Measurements from ENCODE around the gene RNF141.

Gene RNF141, protein sequence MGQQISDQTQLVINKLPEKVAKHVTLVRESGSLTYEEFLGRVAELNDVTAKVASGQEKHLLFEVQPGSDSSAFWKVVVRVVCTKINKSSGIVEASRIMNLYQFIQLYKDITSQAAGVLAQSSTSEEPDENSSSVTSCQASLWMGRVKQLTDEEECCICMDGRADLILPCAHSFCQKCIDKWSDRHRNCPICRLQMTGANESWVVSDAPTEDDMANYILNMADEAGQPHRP

DNA sequence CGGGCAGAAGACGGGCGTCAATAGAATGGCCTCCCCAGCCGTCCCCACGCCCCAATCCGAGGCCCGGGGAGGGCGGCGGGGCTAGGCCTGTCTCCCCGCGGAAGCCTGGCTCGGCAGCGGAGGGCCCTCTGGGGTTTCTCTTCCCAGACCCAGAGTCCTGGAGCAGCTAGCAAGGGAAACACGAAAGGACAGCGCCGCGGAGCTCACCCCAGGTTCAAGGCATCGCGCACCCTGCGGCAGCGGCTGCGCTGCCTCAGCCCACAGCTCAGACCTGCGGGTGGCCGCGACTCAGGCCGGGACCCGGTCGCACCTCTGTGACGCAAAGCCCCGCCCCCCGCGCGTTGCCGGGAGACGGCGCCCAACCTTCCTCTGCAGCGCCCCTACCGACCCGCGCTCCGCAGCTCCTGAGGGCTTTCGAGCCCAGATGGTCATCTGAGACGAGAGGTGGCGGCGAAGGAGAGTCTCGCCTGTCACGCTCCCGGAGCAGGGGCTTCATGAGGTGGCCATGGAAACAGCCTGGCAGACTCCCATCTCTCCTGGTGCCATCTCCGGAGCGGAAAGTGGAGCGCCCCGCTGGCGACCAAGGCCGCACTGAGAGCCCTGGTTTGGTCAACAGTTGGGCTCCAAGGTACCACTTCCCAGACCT is at the start of gene RNF141:
RNF141 (minus strand) TSS at position 273 of the 646 bp plus-strand sequence. CDS start 7,029 bp downstream, outside the sequence.
- DNase-seq (ENCODE audit: low spot score) = peak; percentile 94

DNA sequence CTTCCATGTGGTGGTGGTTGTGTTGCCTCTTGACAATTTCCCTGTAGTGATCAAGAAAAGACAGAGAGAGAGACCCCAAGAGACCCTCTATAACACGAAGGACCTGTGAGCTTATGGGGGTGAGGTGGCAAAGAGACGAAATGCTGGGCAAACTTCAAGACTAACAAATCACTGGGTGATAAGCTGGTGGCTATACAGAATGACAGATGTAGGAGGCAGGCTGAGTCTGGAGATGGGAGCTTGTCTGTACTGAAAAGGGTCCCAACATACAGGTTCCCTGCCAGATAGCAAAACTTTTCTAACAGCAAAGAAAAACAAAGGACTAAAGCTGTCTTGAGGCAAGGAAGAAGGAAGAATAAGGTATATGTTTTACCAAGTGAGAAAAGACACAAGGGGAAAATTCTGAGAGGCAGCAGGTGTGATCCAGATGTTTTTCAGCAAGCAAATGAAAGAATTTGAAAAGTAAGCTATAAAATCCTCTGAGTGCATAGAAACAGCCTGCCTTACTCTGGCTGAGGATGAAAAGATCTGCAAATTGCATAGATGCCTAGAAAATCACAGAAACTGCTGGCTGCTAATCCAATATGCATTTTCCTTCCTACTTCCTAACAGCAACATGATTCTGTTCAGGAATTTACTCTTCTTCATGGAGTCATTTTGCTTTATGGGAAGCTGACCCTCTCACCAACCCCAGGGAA is 49.4 kb upstream of the RNF141 start:
- no peak for DNase-seq (ENCODE audit: low spot score)

DNA sequence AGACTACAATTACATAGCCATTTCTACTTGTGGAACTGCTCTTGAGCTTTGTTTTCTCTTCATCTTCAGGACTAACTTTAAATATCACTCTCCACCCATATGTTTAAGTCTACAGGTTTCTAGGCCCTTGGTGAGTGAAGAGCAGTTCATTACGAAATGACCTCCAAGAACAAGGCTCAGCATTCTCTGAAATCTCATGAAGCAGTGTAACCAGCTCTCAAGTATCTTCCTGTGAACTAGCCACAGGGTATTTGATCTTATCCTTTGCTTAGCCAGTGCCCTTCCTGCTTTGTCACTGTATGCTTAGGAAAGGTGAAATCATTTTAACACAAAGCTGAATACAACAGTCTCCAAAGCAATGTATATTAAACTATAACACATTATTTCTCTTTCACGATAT is 47.9 kb upstream of the RNF141 start:
- no peak for DNase-seq (ENCODE audit: low spot score)

DNA sequence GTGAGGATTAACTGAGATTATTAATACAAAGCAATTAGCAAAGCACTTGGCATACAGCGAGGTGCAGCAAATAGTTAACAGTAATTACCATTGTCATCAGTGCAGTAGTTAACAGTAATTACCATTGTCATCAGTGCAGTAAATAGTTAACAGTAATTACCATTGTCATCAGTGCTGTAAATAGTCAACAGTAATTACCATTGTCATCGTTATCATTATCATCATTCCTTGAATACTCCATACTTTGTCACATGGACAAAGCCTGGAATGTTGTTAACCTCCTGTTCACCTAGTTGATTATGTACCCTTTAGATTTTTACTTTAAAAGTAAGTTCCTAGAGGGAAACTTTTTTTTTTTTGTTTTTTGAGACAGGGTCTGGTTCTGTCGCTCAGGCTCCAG is 47.0 kb upstream of the RNF141 start:
- DNase-seq (ENCODE audit: low spot score) = no peak

DNA sequence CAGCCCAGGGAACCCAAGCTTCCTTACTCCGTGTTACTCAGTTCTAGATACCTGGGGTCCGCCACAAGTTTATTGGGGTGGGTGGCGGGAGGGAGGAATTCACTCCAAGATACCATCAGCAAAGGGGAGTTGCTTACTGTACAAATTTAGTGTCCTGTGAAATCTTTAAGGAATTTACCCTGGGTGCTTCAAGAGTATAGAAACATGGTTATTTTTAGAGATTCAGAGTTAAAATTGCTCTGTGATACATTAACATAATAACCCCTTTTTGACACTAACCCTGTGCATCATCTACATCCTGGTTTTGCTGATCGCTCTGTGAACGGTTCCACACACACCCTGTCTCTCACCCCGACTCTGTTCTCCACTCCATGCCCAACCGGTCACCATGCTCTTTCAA is 46.4 kb upstream of the RNF141 start:
- DNase-seq (ENCODE audit: low spot score) = no peak

DNA sequence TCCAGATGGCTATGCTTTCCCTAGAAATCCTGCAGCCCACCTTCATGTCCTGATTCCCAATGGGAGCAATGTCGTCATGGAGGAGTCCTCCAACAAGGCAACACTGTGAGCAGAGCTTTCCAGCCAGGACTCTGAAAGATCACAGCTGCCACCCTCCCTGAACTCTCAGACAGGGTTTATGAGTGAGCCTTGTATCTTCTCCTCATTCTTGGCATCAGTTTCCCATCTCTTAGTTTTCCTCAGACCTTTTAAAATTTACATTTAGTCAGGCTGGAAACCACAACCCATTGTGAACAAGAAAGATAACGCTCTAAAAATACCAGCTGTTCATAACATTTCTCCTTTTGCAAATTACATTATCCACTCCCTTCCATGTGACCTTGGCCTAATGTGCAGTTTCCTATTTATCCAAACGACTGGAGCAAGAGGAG is 43.1 kb upstream of the RNF141 start:
- DNase-seq (ENCODE audit: low spot score) = no peak

DNA sequence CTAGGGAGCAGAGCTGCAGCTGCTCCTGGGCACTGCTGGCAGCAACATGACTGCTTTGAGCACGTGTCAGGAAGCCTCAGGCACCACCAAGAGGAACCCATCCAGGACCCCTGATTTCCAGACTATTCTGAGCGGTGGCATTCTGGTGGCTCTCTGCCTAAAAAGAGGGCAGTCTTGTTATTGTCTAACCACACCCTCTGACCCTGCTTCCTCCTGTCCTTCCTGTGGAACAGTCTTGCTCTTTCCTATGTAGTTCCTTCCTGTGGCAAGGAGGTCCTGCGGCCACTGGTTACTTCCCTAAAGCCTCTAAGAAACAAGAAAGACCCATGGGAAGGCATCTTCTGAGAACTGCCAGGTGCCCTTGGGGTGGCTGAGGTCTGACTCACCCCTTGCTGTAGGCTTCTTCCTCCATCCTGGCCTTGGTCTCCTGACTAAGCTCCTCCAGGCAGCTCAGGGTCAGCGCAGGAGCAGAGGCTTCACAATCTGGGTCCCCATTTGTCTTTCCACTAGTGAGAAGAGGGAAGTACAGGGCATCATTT is 40.6 kb upstream of the RNF141 start:
- DNase-seq (ENCODE audit: low spot score) = no peak

DNA sequence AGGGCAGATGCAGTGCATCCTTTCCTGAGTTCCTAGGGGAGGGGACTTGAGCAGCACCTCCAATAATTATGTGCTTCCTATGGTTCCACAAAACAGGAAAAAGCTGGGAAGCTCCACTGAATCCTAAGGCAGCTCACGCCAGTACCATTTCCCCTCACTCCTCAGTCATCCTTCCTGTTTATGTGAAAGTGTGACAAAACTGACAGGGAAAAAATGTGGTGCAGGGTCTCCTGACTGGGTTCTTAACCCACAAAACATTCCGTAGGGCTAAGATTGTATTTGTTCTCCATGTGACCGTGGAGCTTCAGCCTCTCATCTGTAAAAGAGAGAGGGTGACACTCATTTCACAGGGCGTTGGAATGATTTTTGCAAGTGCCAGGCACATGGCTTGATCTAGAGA is 39.6 kb upstream of the RNF141 start:
- no peak for DNase-seq (ENCODE audit: low spot score)

DNA sequence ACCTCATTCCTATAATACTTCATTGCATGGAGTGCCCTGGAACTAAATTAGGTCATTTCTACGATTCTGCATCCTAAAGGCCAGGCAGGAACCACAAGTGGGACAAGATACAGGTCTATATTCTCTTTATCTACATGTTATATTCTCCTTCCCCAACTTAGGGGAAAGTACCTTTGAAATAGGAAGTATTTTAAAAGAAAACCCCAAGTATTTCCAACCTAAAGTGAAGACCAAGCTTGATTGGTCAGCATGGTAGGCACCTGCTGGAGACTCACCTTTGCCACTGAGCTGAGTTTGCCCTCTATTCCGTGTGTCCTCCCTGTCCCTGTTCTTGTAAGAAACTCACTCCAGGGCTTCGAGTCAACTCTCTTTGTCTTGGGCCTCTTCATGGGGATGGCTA is 38.7 kb upstream of the RNF141 start:
- no peak for DNase-seq (ENCODE audit: low spot score)

DNA sequence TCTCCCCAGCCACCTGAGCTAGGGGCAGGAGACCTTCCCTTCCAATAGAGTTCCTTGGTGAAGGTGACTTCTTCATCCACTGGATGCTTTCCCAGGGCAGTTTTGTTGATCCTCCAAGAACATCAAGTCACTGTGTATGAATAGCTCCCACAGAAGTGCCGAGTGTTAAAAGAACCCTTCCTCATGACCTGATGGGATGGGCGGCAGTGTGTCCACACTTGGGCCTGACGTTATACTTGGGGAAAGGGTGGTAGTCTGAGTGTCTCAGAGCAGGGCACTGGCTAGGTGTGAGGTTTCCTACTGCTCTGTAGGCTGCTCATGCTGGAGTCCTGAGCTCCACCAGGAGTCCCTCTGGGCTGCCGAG is 35.0 kb upstream of the RNF141 start:
- no peak for DNase-seq (ENCODE audit: low spot score)

DNA sequence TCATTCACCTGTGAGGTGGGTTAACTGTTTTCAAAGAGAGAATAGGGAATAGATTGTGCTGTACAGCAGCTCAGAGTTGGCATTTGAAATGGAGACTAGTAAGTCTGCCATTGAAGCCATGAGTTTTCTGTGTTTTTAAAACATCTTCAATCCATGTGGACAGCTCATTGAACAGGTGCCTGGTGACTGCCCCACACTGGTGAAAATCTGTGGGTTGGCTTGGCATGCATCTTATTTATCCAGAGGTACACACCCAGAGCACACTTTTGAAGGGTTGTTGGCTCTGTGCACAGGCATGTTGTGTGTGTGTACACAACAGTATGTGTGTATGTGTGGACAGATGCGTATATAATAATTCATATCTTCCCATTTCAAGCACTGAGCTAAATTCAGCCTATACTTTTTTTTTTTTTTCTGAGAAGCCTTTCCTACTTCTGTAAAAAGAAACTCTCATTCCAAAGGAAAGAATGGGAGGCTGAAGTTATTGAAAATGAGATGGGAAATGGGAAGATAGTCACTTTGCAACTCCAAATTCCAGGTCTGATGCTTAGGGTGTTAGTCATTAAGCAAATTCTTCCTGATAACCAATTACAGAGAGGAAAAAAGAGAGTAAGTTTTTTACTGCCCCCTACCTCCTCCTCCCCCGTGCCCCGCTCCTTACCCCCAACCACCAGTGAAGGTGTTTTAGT is 34.5 kb upstream of the RNF141 start:
- DNase-seq (ENCODE audit: low spot score) = no peak

DNA sequence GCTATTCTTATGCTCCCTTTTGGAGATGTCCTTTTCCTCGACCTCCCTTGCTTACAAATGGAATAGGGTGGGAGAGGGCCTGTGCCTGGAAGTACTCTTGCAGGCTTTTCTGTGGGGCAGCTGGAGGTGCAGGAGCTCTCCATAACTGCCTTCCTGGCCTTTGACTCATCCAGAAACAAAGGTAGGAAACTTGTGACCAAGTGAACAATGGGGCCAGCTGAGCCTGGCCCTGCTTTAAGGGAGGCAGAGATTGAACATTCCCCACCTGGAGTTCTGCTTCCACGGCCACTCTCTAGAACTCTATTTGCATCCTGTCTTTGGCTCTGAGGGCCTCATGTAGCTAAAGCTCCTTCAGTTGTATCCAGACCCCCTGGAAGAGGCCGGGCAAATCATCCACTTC is 32.6 kb upstream of the RNF141 start:
- no peak for DNase-seq (ENCODE audit: low spot score)

DNA sequence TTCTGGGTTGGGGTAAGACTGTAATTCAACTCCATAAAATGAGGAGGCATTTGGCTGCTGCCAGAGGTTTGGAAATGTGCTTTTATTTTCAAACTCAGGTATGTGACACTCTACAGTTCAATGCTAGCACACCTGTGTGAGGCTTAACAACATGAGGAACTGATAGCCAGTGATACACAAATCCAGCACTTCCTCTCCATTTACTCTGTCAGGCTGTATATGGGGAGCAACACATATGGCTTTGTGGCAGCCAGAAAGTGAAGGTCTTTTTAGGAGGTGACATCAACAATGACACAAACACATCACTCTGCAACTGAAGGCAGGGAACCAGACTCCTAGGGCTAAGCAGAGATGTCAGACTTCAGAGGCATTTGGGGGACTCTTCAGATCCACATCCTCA is 32.0 kb upstream of the RNF141 start:
- DNase-seq (ENCODE audit: low spot score) = no peak

DNA sequence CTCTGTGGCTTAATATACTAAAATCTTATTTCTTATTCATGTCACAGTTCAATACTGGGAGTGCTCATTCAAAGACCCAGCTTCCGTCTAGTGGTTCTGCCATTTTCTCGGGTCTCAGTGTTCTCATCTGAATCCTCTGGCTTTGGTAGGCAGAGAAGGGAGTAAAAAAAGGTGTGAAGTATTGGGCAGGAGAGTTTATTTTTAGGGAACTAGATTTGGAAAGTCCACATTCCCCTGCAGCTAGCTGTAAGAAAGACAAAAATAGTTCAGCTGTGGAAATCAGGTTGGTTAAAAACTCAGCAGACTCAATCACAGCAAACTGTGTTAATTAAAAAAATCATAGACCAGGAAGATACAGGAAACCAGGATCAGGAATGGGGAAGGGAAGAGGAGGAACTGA is 31.5 kb upstream of the RNF141 start:
- DNase-seq (ENCODE audit: low spot score) = no peak

DNA sequence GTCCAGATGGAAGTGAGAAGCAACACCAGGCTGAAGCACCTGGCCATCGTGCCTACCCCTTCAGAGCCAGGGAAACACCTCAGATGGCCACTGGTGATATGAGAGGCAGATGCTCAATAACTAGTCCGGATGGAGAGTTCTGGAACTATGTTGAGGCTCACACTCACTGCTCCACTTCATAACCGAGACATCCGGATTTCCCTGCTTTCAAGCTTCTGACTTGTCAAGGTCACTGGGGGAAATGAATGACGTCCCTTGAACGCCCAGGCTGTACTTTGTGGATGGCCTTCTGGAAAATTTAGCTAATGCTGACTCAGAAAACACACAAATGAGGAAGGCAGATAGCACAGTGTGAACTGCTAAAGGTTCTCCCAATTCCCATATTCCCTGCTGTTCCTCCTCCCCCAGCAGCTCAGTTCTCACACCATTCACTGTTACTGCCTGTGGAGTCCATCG is 27.5 kb upstream of the RNF141 start, which contains the start of gene LYVE1:
LYVE1 (minus strand) TSS at position 180 of the 456 bp plus-strand sequence; CDS start at position 47, 133 bp downstream.
- no peak for DNase-seq (ENCODE audit: low spot score)

DNA sequence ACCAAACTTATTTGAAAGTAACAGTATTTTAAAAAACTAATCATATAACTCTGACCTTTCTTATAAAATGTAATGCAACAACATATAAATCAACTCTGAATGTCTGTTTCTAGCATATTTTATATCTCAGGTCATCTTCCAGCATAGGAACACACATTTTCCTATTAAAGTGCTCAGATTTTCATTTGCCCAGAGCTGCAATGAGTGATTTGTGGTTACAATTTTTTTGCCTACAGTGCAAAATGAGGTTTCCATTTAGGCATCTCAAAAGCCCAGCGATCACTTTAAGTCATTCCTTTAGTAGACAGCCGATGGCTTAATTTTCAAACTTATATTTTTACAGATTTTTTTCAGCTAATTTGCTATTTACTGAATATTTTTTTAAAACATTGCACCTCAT is 26.5 kb upstream of the RNF141 start:
- no peak for DNase-seq (ENCODE audit: low spot score)

DNA sequence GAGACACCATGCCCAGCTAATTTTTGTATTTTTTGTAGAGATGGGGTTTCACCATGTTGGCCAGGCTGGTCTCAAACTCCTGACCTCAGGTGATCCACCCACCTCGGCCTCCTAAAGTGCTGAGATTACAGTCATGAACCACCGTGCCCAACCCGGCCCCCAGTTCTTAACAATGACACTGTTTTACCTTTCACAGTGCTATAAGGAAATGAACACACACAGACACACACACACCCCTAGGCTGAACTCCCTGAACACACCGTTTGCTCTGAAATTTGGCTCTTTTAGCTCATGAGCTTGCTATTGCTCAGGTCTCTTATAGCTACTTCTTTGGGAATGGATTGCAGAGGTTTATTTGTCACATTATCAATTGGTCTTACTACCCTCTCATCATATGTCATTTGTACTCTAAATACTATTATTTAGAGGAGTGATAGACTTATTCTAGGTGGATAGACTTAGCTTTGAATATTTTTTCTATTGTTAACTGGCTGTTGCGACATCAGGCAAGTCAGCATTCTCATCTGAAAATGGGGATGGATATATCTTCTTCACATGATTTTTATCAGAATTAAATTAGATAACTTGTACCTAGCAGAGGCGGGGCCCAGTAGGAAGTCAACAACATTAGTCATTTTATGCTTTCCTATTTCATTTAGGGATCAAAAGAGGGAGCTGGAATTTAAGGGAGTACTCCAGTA is 25.4 kb upstream of the RNF141 start:
- no peak for DNase-seq (ENCODE audit: low spot score)

DNA sequence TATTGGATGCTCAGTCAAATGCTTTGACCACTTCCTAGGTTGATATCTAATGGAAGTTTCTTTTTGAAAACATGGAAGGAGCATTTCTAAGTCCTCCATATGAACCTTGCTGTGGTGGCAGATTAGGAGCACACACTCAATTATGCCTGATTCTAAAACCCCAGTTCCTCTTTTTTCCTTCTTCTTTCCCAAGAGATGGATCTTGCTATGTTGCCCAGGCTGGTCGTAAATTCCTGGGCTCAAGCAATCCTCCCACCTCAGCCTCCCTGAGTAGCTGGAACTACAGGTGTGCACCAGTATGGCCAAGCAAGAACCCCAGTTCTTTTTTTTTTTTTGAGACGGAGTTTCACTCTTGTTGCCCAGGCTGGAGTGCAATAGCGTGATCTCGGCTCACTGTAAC is 24.5 kb upstream of the RNF141 start:
- DNase-seq (ENCODE audit: low spot score) = no peak

DNA sequence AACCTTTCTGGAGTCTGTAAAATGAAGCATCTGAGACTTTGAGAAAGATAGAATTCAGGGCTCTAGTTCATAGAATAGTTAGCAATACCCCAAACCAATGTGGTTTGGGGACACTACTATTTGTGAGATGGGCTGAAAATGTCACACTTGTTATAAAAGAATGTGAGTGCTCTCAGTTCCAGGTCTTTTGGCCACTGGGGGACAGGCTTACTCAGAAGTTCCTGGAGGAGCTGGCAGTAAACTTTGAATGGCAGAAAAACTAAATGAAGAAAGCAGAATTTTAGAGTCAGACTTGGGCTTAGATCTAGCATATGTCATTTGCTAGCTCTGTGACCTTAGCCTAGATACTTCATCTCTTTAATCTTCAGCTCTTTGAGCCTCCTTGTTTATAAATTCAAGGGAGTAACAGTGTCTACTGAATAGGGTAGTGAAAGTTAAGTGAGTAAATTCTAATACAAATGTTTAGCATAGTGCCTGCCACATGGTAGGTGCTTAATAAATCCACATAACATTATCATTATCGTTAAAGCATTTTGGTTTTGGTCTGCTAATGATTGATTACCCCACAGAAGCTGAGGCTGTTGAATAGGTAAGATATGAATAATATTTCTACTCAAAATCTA is 23.8 kb upstream of the RNF141 start:
- no peak for DNase-seq (ENCODE audit: low spot score)

DNA sequence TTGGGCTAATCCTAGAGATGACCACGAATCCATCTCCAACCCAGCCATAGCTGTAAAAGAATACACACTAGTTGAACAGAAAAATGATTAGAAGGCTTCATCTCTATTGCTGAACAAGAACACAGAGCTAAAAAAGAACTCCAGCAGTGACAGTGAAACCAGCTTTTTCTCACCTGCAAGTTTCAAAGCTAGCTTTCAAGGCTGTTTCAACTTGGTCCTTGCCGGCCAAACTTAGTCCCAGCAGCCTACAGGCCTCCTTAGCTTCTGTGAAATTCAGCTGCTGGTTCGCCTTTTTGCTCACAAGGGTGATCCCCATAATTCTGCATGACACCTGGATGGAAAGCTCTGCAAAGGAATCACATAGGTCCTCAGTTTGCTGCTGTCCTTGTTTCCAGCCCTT is 23.0 kb upstream of the RNF141 start:
- no peak for DNase-seq (ENCODE audit: low spot score)

DNA sequence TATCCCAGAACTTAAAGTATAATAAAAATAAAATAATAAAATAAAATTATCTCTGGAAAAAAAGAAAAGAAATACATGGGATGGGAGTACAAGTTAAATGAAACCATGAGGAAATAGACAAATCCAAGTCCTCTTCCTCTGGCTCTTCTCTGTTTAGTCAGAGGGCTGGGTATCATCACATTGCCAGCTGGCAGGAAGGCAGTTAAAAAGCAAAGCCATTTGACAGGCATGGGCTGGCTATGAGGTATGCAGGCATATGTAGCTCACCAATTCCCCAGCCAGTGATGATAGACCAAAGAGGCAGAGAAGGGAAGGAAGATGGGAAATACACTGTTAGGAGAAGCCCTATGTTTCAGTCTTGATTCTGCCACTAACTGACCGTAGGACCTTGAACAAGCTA is 21.0 kb upstream of the RNF141 start:
- DNase-seq (ENCODE audit: low spot score) = no peak
